PFSK-1 (cell line): ENCODE results near the gene ZBTB39.

Source experiments
- FOXP2 ChIP-seq: optimal IDR thresholded peaks from 2 replicates; pipeline ENCODE3; 2011; ENCODE audit warnings: borderline replicate concordance, control low read depth, inconsistent platforms; ENCODE audit not compliant: insufficient read depth; ENCODE audit errors: extremely low read length, extremely low read depth
- POLR2AphosphoS5 ChIP-seq: IDR thresholded peaks from 2 replicates; pipeline ENCODE4 v1.6.1; 2012; ENCODE audit warnings: low read depth, mild to moderate bottlenecking, control low read depth, low read length, moderate library complexity
- SIN3A ChIP-seq: IDR thresholded peaks from 2 replicates; pipeline ENCODE4 v1.6.1; 2012; ENCODE audit warnings: mild to moderate bottlenecking, low read length, moderate library complexity, borderline replicate concordance; ENCODE audit not compliant: insufficient read depth
- TAF1 ChIP-seq: IDR thresholded peaks from 2 replicates; pipeline ENCODE4 v1.6.1; 2012; ENCODE audit warnings: low read length, control low read depth, borderline replicate concordance; ENCODE audit not compliant: insufficient read depth
- TF ChIP-seq, protein P1 (sequence below), 2 experiments: IDR thresholded peaks; 2 replicates each; pipeline versions ENCODE4 v1.6.1 to v1.8.0; 2011 to 2012; ENCODE audit warnings: low read depth in 2 of 2, low read length in 2 of 2, control low read depth in 1 of 2, inconsistent platforms in 1 of 2, mild to moderate bottlenecking in 1 of 2, moderate library complexity in 1 of 2; ENCODE audit not compliant: insufficient read depth in 1 of 2

ZBTB39 gene

DNA sequence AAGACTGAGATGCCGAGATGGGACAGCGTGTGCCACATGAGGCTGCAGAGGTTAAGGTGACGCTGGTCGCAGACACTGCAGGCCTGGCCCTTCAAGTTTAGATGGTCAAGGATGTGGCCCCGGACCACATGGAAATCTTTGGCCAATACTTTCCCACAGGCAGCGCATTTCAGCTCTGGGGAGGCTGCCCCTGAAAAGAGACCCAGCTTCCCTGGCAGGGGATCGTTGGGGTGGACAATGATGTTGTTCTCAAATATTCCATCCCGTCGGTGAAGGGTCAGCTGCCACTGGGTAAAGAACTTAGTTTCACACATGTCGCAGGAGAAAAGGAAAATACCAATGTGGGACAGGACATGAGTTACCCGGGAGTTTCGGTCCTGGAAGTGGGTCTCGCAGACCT is 3.0 kb downstream of the ZBTB39 start:
- TF ChIP-seq TAF1 = no peak
- no peak for TF ChIP-seq POLR2AphosphoS5
- TF ChIP-seq, protein P1, sequence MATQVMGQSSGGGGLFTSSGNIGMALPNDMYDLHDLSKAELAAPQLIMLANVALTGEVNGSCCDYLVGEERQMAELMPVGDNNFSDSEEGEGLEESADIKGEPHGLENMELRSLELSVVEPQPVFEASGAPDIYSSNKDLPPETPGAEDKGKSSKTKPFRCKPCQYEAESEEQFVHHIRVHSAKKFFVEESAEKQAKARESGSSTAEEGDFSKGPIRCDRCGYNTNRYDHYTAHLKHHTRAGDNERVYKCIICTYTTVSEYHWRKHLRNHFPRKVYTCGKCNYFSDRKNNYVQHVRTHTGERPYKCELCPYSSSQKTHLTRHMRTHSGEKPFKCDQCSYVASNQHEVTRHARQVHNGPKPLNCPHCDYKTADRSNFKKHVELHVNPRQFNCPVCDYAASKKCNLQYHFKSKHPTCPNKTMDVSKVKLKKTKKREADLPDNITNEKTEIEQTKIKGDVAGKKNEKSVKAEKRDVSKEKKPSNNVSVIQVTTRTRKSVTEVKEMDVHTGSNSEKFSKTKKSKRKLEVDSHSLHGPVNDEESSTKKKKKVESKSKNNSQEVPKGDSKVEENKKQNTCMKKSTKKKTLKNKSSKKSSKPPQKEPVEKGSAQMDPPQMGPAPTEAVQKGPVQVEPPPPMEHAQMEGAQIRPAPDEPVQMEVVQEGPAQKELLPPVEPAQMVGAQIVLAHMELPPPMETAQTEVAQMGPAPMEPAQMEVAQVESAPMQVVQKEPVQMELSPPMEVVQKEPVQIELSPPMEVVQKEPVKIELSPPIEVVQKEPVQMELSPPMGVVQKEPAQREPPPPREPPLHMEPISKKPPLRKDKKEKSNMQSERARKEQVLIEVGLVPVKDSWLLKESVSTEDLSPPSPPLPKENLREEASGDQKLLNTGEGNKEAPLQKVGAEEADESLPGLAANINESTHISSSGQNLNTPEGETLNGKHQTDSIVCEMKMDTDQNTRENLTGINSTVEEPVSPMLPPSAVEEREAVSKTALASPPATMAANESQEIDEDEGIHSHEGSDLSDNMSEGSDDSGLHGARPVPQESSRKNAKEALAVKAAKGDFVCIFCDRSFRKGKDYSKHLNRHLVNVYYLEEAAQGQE (IDR thresholded peaks at IDR 0.05; ENCODE audit: insufficient read depth in 1 of 2, low read depth in 2 of 2, low read length in 2 of 2) = no peak
- no peak for TF ChIP-seq SIN3A
- no peak for TF ChIP-seq FOXP2

DNA sequence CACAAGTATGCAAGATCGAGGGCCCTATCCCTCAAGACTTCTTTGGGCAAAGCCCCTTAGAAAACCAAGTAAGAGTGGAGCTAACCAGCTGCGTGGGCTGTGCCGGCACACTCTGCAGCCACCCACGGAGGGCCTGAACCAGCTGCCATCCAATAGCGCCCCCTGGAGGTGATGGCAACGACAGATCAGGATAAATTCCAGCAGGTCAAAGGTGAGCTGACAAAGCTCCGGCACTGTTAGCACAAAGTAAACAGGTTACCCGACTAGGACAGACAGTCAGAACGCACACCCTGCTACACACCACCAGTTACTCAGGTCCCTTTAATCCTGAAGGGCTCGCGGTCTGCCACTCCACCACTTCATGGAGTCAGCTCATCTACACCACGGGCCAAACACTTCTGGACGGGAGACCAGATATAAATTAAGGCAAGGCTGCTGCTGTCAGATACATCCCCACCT is 4.9 kb downstream of the ZBTB39 start:
- TF ChIP-seq SIN3A (no peak), POLR2AphosphoS5 (no peak), TAF1 (no peak), FOXP2 (no peak)
- TF ChIP-seq, protein P1 (IDR thresholded peaks at IDR 0.05; ENCODE audit: insufficient read depth in 1 of 2, low read depth in 2 of 2, low read length in 2 of 2) = no peak

DNA sequence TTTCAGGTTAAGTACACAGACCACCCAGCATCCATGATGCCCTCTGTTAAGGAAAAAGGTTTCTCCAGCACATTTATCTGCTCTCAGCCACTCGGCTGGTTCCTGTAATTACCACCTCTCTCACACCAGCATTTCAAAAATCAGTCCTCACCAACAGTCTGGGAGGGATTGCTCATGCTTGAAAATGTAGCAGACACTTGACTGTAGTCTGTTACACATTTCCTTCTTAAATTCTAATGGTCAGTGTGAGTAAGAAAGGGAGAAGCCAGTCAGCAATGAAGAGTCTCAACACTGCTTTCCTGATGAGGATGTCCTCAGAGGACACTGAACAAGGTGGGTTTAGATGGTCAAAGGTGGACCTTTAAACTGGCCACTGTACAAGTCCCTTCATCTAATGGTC is 6.0 kb downstream of the ZBTB39 start:
- no peak for TF ChIP-seq SIN3A
- TF ChIP-seq, protein P1 (IDR thresholded peaks at IDR 0.05; ENCODE audit: insufficient read depth in 1 of 2, low read depth in 2 of 2, low read length in 2 of 2) = no peak
- TF ChIP-seq FOXP2 = no peak
- no peak for TF ChIP-seq POLR2AphosphoS5
- no peak for TF ChIP-seq TAF1

DNA sequence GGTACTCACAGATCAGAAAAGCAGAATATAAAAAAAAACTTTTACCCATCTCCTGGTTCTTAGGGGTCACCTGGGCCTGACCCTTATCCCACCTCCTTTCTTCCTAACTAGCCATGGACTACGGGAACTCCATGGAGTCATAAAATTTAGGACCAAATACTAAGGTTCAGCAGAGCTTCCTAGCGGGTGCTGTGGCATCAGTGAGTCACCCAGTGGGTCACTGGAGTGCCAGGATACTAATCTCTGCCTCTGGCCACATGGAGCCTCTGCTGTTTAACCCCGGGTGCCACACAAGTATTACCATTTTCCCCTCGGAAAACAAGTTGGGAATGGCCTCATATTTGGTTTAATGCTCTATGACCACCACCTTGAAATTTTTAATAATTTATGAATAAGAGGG is 6.9 kb downstream of the ZBTB39 start:
- TF ChIP-seq SIN3A (no peak), TAF1 (no peak), FOXP2 (no peak), POLR2AphosphoS5 (no peak)
- TF ChIP-seq, protein P1 (IDR thresholded peaks at IDR 0.05; ENCODE audit: insufficient read depth in 1 of 2, low read depth in 2 of 2, low read length in 2 of 2) = no peak

DNA sequence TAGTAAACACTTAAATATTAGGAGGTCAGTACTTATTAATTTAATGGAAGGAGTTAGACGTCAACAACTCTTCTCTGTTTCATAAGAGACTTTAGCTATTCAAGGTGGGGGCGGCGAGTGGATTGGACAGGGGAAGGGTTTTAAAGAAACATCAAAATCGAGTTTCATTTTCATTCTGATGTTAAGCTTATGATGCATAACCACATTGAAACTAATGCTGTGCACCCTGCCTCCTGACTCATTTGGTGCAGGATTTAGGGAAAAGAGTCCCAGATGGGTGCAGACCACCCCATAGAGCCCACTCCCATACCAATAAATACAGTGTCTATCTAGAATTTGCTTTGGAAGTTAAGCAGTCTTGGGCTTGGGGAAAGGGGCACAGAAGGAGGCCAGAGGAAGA is 7.4 kb downstream of the ZBTB39 start:
- TF ChIP-seq POLR2AphosphoS5 (no peak), TAF1 (no peak), FOXP2 (no peak), SIN3A (no peak)
- TF ChIP-seq, protein P1 (IDR thresholded peaks at IDR 0.05; ENCODE audit: insufficient read depth in 1 of 2, low read depth in 2 of 2, low read length in 2 of 2) = no peak
